ENCODE results near the gene CNTN5. TPM values are rescaled to one million over a fixed set of nuclear protein-coding genes. Genes with fewer than 3 reads are reported as not detected.

Gene CNTN5
- total and polyA plus RNA-seq, 2 donors (not counting 1 experiment from before 2014, with no cell fraction given) = 0.17 TPM; not detected in 1

DNA sequence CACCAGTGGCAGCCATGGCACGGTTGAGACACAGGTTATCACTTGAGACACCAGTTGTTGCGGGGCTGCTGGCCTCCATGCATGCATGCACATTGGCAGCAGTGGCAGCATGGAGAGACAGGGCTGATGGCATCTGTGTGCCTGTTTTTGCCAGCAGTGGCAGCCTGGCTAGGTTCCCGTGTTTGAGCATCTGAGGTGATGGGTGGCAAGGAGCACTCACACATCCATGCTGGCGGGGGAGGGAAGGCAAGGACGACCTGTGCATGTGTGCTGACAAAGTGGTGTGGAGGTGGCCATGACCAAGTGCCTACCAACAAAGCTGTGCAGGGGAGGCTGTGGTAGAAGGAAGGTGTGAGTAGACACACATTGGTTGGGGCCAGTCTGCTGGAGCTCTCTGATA, 133.5 kb downstream of the CNTN5 start:
- no peaks in the 10 kb centered on the region for H3K79me2 ChIP-seq (ENCODE audit: control insufficient read depth, insufficient read depth, low read length)
- no peak overlapping the region for H3K27ac ChIP-seq (ENCODE audit: insufficient read depth, low read length)
- H3K27me3 ChIP-seq (ENCODE audit: control insufficient read depth, insufficient read depth, low read length) = no peaks in the 10 kb centered on the region
- no peaks in the 10 kb centered on the region for H3K4me1 ChIP-seq (ENCODE audit: control insufficient read depth, extremely low read depth, insufficient read depth, low read length)
- H3K9me3 ChIP-seq (ENCODE audit: control insufficient read depth, insufficient read depth, low read depth, low read length) = no peaks in the 10 kb centered on the region
- no peak overlapping the region for H3K4me2 ChIP-seq (ENCODE audit: extremely low read depth, insufficient read depth, low read length)
- no peaks in the 10 kb centered on the region for H4K20me1 ChIP-seq (ENCODE audit: control insufficient read depth, extremely low read depth, insufficient read depth, low read length)
- no peak overlapping the region for H2AFZ ChIP-seq (ENCODE audit: low read length)
- H3K36me3 ChIP-seq (ENCODE audit: control insufficient read depth, insufficient read depth, low read length) = no peaks in the 10 kb centered on the region
- H3K9ac ChIP-seq (ENCODE audit: insufficient read depth, low read length) = no peak overlapping the region
- no peak for DNase-seq (ENCODE audit: low read depth in 2 of 2)
- H3K4me3 ChIP-seq (replicated peaks in 1 of 4; ENCODE audit: control extremely low read depth in 1 of 4, insufficient read depth in 1 of 4, low read depth in 3 of 4, low read length in 4 of 4) = no peak overlapping the region
- TF ChIP-seq EZH2 (IDR thresholded peaks at IDR 0.05; ENCODE audit: low read length, missing control alignments) = no peak
- TF ChIP-seq, protein P1, sequence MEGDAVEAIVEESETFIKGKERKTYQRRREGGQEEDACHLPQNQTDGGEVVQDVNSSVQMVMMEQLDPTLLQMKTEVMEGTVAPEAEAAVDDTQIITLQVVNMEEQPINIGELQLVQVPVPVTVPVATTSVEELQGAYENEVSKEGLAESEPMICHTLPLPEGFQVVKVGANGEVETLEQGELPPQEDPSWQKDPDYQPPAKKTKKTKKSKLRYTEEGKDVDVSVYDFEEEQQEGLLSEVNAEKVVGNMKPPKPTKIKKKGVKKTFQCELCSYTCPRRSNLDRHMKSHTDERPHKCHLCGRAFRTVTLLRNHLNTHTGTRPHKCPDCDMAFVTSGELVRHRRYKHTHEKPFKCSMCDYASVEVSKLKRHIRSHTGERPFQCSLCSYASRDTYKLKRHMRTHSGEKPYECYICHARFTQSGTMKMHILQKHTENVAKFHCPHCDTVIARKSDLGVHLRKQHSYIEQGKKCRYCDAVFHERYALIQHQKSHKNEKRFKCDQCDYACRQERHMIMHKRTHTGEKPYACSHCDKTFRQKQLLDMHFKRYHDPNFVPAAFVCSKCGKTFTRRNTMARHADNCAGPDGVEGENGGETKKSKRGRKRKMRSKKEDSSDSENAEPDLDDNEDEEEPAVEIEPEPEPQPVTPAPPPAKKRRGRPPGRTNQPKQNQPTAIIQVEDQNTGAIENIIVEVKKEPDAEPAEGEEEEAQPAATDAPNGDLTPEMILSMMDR (conservative IDR thresholded peaks at IDR 0.05 in 1 of 2, IDR thresholded peaks at IDR 0.05 in 1 of 2; ENCODE audit: low read depth in 1 of 2, low read length in 2 of 2) = no peak

- no peak for DNase-seq (ENCODE audit: low read depth in 2 of 2)
- no peaks in the 10 kb centered on the region for H3K9me3 ChIP-seq (ENCODE audit: control insufficient read depth, insufficient read depth, low read depth, low read length)
- H3K27me3 ChIP-seq (ENCODE audit: control insufficient read depth, insufficient read depth, low read length) = no peaks in the 10 kb centered on the region
- no peak overlapping the region for H3K4me3 ChIP-seq (replicated peaks in 1 of 4; ENCODE audit: control extremely low read depth in 1 of 4, insufficient read depth in 1 of 4, low read depth in 3 of 4, low read length in 4 of 4)
- no peaks in the 10 kb centered on the region for H3K4me1 ChIP-seq (ENCODE audit: control insufficient read depth, extremely low read depth, insufficient read depth, low read length)
- no peak overlapping the region for H3K9ac ChIP-seq (ENCODE audit: insufficient read depth, low read length)
- no peaks in the 10 kb centered on the region for H3K79me2 ChIP-seq (ENCODE audit: control insufficient read depth, insufficient read depth, low read length)
- no peaks in the 10 kb centered on the region for H3K36me3 ChIP-seq (ENCODE audit: control insufficient read depth, insufficient read depth, low read length)
- H3K4me2 ChIP-seq (ENCODE audit: extremely low read depth, insufficient read depth, low read length) = no peak overlapping the region
- TF ChIP-seq, protein P1 (conservative IDR thresholded peaks at IDR 0.05 in 1 of 2, IDR thresholded peaks at IDR 0.05 in 1 of 2; ENCODE audit: low read depth in 1 of 2, low read length in 2 of 2) = no peak
- no peak for TF ChIP-seq EZH2 (IDR thresholded peaks at IDR 0.05; ENCODE audit: low read length, missing control alignments)
- H2AFZ ChIP-seq (ENCODE audit: low read length) = no peak overlapping the region
- H4K20me1 ChIP-seq (ENCODE audit: control insufficient read depth, extremely low read depth, insufficient read depth, low read length) = no peaks in the 10 kb centered on the region
- no peak overlapping the region for H3K27ac ChIP-seq (ENCODE audit: insufficient read depth, low read length)
These were observed 139.7 kb downstream of the CNTN5 start for GRCh38 chr11:99160447-99160846.

- Histone ChIP-seq H3K36me3 (ENCODE audit: control insufficient read depth, insufficient read depth, low read length) (no peaks in the 10 kb centered on the region), H3K4me2 (ENCODE audit: extremely low read depth, insufficient read depth, low read length) (no peak overlapping the region), H3K4me3 (replicated peaks in 1 of 4; ENCODE audit: control extremely low read depth in 1 of 4, insufficient read depth in 1 of 4, low read depth in 3 of 4, low read length in 4 of 4) (no peak overlapping the region), H4K20me1 (ENCODE audit: control insufficient read depth, extremely low read depth, insufficient read depth, low read length) (no peaks in the 10 kb centered on the region), H3K79me2 (ENCODE audit: control insufficient read depth, insufficient read depth, low read length) (no peaks in the 10 kb centered on the region), H2AFZ (ENCODE audit: low read length) (no peak overlapping the region), H3K9ac (ENCODE audit: insufficient read depth, low read length) (no peak overlapping the region), H3K4me1 (ENCODE audit: control insufficient read depth, extremely low read depth, insufficient read depth, low read length) (no peaks in the 10 kb centered on the region), H3K27ac (ENCODE audit: insufficient read depth, low read length) (no peak overlapping the region), H3K27me3 (ENCODE audit: control insufficient read depth, insufficient read depth, low read length) (no peaks in the 10 kb centered on the region), H3K9me3 (ENCODE audit: control insufficient read depth, insufficient read depth, low read depth, low read length) (no peaks in the 10 kb centered on the region)
- TF ChIP-seq, protein P1 (conservative IDR thresholded peaks at IDR 0.05 in 1 of 2, IDR thresholded peaks at IDR 0.05 in 1 of 2; ENCODE audit: low read depth in 1 of 2, low read length in 2 of 2) = no peak
- no peak for TF ChIP-seq EZH2 (IDR thresholded peaks at IDR 0.05; ENCODE audit: low read length, missing control alignments)
- DNase-seq (ENCODE audit: low read depth in 2 of 2) = no peak
These were observed 142.1 kb downstream of the CNTN5 start for GRCh38 chr11:99162819-99163218.
